Fibroblast of peridontal ligament (primary cell): ENCODE measurements around the gene SYNJ2BP.
"Not testable (repeated sequence)": the region's sequence is repeated elsewhere in the genome, so short reads cannot be mapped to it uniquely, and the experiment has no call there.

Experiments used
- DNase-seq: peaks from one replicate; pipeline ENCODE4 v3.0.0-alpha.2; 2010; ENCODE audit errors: extremely low read depth

Gene SYNJ2BP, protein sequence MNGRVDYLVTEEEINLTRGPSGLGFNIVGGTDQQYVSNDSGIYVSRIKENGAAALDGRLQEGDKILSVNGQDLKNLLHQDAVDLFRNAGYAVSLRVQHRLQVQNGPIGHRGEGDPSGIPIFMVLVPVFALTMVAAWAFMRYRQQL

GRCh38 chr14:70416725-70417349, at the start of gene SYNJ2BP:
SYNJ2BP (minus strand) TSS chr14:70417090; CDS start chr14:70416963, 127 bp downstream.
- peak; percentile 62 for DNase-seq

DNA sequence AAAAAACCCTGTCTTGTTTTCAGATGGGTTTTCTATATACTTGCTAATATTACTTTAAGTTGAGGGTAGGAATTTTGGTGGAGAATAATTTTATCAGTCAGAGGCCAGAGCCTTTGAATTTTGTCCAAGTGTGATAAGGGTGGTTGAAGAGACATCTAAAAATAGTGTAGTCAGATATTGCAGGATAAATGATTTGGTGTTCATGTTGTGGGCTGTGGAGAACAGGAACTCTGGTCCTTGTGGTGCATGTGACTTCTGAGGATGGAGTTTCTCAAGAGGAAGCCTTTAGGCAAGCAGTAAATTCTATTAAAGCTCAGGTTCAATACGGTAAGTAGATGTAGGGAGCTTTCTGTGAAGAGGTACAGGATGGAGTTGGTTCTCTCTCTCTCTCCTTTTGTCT, 37.8 kb upstream of the SYNJ2BP start:
- DNase-seq = no peak

DNA sequence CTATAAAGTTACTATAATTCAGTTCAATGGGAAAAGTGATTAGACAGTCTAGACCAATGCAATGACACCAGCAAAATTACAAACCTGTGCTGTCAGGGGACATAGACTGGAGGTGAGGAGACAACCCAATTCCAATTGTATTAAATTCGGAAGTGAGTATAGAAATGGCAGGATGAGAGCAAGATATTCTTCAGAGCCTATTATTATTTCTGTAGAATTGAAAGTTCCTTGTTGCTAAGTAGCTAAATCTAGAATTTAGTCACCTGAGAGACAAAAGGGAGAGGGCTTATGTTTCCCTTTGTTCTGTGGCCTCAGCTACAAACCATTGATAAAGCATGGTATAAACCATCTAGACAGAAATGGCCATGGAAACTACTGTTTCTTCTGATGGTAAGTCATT, 35.0 kb upstream of the SYNJ2BP start, which contains the start of gene ADAM21:
ADAM21 (plus strand) TSS at position 301 of the 400 bp plus-strand sequence. CDS start 5,326 bp downstream, outside the sequence.
- DNase-seq = no peak

DNA sequence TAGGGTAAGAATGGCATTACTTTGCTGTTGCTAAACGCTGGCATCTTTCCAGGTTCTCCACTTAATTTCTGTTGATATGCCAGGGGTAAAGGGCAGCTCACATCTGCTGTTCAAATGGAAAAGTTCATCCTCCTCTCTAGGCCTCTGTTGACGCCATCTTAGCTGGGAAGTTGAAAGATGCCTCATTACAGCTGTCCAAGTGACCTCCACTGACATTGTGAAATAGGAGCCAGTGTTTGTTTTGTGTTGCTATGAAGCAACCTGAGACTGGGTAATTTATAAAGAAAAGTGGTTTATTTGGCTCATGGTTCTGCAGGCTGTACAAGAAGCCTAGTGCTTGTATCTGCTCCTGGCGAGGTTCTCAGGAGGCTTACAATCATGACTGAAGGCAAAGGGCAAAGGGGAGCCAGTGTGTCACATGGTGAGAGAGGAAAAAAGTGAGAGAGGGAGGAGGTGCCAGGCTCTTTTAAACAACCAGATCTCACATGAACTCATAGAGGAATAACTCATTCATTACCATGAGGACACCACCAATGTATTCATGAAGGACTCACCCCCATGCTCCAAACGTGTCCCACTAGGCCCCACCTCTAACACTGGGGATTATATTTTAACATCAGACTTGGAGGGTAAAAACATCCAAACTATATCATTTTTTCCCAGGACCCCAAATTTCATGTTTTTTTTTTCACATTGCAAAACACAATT, 31.9 kb upstream of the SYNJ2BP start:
- peak; percentile 53 for DNase-seq

- no peak for DNase-seq
Measured at GRCh38 chr14:70442750-70443149, 25.9 kb upstream of the SYNJ2BP start.

GRCh38 chr14:70441641-70442040, 24.8 kb upstream of the SYNJ2BP start:
- DNase-seq = no peak

DNA sequence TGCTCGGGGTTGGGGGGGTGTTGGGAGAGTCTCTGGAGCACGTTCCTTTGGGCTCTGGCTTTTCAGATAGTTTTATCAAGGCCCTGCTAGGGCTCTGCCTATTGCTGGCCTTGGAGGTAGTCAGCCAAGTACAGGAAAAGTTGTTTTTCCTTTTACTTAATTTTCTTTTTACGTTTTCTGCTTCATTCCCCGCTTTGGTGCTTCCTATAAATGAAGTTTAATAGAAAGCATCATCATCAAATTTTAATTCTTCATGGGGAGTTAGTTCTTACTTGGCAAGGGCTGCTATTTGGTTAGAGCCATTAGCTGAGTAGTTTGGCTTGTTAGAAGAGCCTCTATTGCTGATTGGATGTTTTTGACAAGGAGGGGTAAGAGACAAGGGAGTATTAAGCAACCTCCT, 20.0 kb upstream of the SYNJ2BP start:
- no peak for DNase-seq

GRCh38 chr14:70426555-70426954, 9.7 kb upstream of the SYNJ2BP start:
- not testable (repeated sequence) for DNase-seq

- no peak for DNase-seq
Measured at GRCh38 chr14:70425354-70425753, 8.5 kb upstream of the SYNJ2BP start.

- no peak for DNase-seq
Measured at GRCh38 chr14:70422538-70422937, 5.6 kb upstream of the SYNJ2BP start.

DNA sequence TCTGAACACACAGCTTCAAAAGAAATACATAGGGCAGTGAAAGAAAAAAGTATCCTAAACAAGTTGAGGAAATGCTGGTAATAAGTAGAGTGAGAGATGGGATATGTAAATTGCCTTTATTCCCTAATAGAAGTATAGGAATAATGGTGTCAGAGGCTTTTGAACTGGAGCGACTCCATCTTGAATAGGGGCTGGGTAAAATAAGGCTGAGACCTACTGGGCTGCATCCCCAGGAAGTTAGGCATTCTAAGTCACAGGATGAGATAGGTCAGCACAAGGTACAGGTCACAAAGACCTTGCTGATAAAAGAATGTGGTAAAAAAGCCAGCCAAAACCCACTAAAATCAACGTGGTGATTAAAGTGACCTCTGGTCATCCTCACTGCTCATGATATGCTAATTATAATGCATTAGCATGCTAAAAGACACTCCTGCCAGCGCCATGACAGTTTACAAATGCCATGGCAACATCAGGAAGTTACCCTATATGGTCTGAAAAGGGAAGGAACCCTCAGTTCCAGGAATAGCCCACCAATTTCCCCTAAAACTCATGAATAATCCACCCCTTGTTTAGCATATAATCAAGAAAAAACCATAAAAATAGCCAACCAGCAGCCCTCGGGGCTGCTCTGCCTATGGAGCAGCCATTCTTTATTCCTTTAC, 2.5 kb upstream of the SYNJ2BP start:
- not testable (repeated sequence) for DNase-seq

DNA sequence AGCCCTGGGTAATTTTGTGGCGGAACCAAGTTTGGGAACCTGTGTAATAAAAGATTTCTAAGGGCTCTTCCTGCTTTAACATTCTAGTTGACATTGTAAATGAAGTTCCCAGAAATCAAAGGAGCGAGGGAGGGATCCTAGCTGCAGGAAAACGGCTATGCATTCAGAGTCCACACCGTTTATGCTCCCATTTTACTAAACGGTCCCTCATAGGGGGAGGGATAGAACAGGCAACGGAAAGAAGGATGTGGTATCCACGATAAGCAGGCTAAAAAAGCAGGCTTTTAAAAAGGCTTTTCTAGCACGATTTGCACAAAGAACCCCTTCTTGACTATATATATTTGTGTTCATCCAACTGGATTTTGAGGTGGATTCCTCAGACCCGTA, 559 bp downstream of the SYNJ2BP start:
- DNase-seq = peak; percentile 21

- peak; percentile 9 for DNase-seq
Measured at GRCh38 chr14:70415788-70416187, 1.1 kb downstream of the SYNJ2BP start.

GRCh38 chr14:70407621-70408020, 9.3 kb downstream of the SYNJ2BP start:
- DNase-seq = no peak

DNA sequence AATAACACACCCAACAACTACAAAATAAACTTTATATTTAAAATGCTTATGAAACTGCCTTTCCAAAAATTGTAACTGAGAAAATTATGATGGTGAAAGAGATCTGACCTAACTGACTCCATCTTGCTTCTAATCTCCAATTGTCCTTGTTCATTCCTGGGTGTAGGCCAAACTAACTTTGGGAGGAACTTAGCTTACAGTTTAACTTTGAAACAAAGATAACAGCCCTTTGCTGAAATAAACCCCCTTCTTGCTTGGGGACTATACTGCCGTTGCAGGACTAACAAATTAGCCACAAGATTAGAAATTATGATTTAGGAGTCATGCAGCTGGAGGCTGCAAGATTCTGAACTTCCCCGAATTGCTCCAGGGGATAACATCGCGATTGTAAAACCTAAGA, 10.7 kb downstream of the SYNJ2BP start:
- not testable (repeated sequence) for DNase-seq

DNA sequence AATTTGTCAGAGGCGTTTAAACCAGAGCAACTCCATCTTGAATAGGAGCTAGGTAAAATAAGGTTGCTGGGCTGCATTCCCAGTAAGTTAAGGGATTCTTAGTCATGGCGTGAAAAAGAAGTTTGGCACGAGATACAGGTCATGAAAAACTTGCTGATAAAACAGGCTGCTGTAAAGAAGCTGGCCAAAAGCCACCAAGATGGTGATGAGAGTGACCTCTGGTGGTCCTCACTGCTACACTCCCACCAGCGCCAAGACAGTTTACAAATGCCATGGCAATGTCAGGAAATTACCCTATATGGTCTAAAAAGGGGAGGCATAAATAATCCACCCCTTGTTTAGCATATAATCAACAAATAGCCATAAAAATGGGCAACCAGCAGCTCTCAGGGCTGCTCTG, 13.6 kb downstream of the SYNJ2BP start:
- not testable (repeated sequence) for DNase-seq

DNA sequence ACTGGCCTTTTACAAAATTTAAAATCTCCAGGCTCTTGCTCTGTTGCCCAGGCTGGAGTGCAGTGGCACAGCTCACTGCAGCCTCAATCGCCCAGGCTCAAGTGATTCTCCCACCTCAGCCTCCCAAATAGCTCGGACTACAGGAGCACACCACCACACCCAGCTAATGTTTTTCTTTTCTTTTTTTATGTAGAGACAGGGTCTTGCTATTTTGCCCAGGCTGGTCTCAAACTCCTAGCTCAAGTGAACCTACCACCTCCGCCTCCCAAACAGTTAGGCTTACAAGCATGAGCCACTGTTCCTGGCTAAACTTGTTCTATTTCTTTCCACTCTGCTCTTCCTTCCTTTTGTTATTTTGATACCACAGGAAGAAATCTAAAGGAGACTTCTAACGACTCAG, 15.2 kb downstream of the SYNJ2BP start:
- no peak for DNase-seq

DNA sequence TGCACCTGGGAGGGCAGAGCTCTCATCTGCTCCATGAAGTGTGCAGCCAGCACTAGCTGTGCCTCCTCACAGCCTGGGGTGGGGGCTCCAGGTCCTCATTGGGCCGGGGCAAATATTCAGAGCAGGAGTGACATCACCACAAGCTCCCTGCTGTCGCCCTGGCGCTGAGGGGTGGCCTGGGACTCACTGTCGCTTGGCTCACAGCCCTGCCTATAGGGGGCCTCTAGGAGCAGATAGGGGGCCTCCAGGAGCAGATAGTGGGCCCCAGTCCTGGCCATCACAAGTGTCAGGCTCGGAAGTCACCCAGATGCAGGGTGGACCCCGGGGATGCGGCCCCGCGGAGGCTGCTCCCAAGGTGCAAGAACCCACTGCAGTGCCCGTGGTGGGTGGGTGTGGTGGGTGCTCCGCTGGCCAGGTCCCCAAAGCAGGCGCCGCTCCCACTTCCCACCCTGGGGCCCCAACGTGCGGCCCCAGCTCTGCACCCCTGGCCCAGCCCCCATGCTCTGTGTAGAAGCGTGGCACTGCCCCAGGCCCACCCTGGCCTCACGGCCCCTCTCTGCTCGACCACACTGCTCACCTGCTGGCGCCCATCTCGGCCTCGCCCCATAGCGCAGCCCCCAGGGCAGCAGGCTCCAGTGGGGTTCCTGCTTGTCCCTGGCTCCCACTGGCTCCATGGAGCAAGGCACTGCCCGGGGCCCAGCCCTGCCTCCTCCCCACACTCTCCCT, 18.0 kb downstream of the SYNJ2BP start:
- no peak for DNase-seq

- no peak for DNase-seq
Measured at GRCh38 chr14:70398280-70398679, 18.6 kb downstream of the SYNJ2BP start.

DNA sequence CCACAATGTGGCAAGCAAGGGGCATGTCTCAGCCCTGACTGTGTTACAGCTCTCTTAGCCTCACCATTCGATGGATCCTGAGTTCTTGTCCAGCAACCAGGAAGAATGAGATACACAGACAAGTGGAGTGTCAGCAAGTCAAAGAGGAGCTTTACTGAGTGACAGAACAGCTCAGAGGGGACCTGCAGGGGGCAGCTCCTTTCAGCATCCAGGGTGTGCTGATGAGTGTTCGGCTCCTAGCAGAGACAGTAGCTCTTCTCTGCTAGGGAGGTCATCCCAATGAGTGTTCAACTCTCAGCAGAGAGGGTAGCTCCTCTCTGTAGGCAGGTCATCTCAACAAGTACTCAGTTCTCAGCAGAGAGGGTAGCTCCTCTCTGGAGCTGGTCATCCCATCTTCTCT, 19.1 kb downstream of the SYNJ2BP start:
- no peak for DNase-seq

- no peak for DNase-seq
Measured at GRCh38 chr14:70394674-70395306, 22.1 kb downstream of the SYNJ2BP start.
